A673 (cell line): Measurements from ENCODE around the gene SLC6A18.

Experiments
- CTCF ChIP-seq: fragments of 300-800, 200-600 bp; sonication (generic); conservative IDR thresholded peaks from 2 replicates; pipeline ENCODE4 v1.5.1; 2017; ENCODE audit warnings: low read depth, mild to moderate bottlenecking, antibody characterized with exemption, low read length, moderate library complexity, mixed read lengths
- EZH2 ChIP-seq: fragments of 200-600 bp; sonication (generic); IDR thresholded peaks from 2 replicates; pipeline ENCODE4 v1.6.1; 2017; ENCODE audit warnings: borderline replicate concordance, low read depth, mild to moderate bottlenecking, mixed read lengths, antibody characterized with exemption, low read length; ENCODE audit not compliant: poor library complexity, severe bottlenecking

GRCh38 chr5:1270426-1270825 lies 45.2 kb downstream of the SLC6A18 start:
- TF ChIP-seq CTCF = no peak
- TF ChIP-seq EZH2 = no peak
